ENCODE data around the gene CLDN15. TPM values are rescaled to one million over a fixed set of nuclear protein-coding genes. Genes with fewer than 3 reads are reported as not detected.
"Not testable (repeated sequence)": the region's sequence is repeated elsewhere in the genome, so short reads cannot be mapped to it uniquely, and the experiment has no call there.

Gene CLDN15
- total RNA-seq, 2 experiments from 2014 or later = 17.8 to 31.9 TPM

DNA sequence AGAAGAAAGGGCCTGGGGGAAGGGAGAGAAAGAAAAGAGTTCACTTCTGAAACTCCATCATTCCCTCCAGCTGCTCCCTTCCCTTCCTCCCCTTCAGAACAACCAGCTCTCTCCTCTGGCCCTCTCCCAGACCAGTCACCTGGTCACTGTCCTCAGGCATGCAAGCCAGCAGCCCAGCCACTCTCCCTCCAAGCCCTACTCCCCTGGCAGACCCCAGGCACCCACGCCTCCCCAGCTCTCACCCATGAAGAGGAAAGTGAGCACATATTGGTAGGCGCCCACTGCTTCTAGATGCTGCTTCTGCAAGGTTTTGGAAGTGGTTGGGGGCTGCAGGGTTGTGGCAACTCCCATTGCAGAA lies 37.1 kb downstream of the CLDN15 start:
- TF ChIP-seq CTCF (conservative IDR thresholded peaks at IDR 0.05; ENCODE audit: low read length) = no peak
- TF ChIP-seq EZH2phosphoT487 (IDR thresholded peaks at IDR 0.05; ENCODE audit: borderline replicate concordance, low read depth, low read length) = no peak
- no peaks in the 10 kb centered on the region for H4K20me1 ChIP-seq (ENCODE audit: insufficient read depth, low read length)
- H3K4me3 ChIP-seq (ENCODE audit: low read depth, low read length, poor library complexity, severe bottlenecking) = no peak overlapping the region
- H3K27ac ChIP-seq (ENCODE audit: low read depth, low read length, poor library complexity, severe bottlenecking) = no peak overlapping the region
- CTCF ChIA-PET (ENCODE audit: unreplicated experiment) = no interaction called here
- H3K79me2 ChIP-seq (ENCODE audit: insufficient read depth, low read depth, low read length) = no peaks in the 10 kb centered on the region
- no peaks in the 10 kb centered on the region for H3K9me3 ChIP-seq (ENCODE audit: low read length)
- H3K4me2 ChIP-seq (ENCODE audit: low read length) = no peak overlapping the region
- no peak for DNase-seq (ENCODE audit: low spot score)
- no peak overlapping the region for H2AFZ ChIP-seq (ENCODE audit: low read length)
- BruUV-seq (replicated peaks) = no TSS peak
- POLR2A ChIA-PET = interaction anchor here (0.7 kb wide), 1 partner anchor 20 kb away, joined by 3 read pairs; no protein-coding TSS in a partner anchor
- intact Hi-C loops (cut with micrococcal nuclease; ENCODE audit: unreplicated experiment) = no loop called here
- H3K4me1 ChIP-seq (ENCODE audit: insufficient read depth, low read length, poor library complexity, severe bottlenecking) = peaks cover 5% of the 10 kb centered on the region
- no peaks in the 10 kb centered on the region for H3K9me2 ChIP-seq (ENCODE audit: insufficient read depth, low read length)
- no peaks in the 10 kb centered on the region for H3K36me3 ChIP-seq (ENCODE audit: insufficient read depth, low read length)

- intact Hi-C loops (cut with micrococcal nuclease; ENCODE audit: unreplicated experiment); CTCF ChIA-PET (ENCODE audit: unreplicated experiment); H3K4me3 ChIP-seq (ENCODE audit: low read depth, low read length, poor library complexity, severe bottlenecking); H3K36me3 ChIP-seq (ENCODE audit: insufficient read depth, low read length); H2AFZ ChIP-seq (ENCODE audit: low read length); DNase-seq (ENCODE audit: low spot score); H3K79me2 ChIP-seq (ENCODE audit: insufficient read depth, low read depth, low read length); H4K20me1 ChIP-seq (ENCODE audit: insufficient read depth, low read length); H3K27ac ChIP-seq (ENCODE audit: low read depth, low read length, poor library complexity, severe bottlenecking); H3K9me2 ChIP-seq (ENCODE audit: insufficient read depth, low read length); H3K4me1 ChIP-seq (ENCODE audit: insufficient read depth, low read length, poor library complexity, severe bottlenecking); H3K4me2 ChIP-seq (ENCODE audit: low read length); H3K9me3 ChIP-seq (ENCODE audit: low read length); BruUV-seq (replicated peaks): not testable (repeated sequence)
- POLR2A ChIA-PET = interaction anchor here (0.7 kb wide), 1 partner anchor 63 kb away, joined by 3 read pairs; no protein-coding TSS in a partner anchor
Measured at GRCh38 chr7:101199522-101199921, 38.1 kb downstream of the CLDN15 start.

- CTCF ChIA-PET (ENCODE audit: unreplicated experiment) = no interaction called here
- Histone ChIP-seq H3K4me2 (ENCODE audit: low read length) (no peak overlapping the region), H3K36me3 (ENCODE audit: insufficient read depth, low read length) (no peaks in the 10 kb centered on the region), H4K20me1 (ENCODE audit: insufficient read depth, low read length) (no peaks in the 10 kb centered on the region), H3K27ac (ENCODE audit: low read depth, low read length, poor library complexity, severe bottlenecking) (no peak overlapping the region), H3K79me2 (ENCODE audit: insufficient read depth, low read depth, low read length) (no peaks in the 10 kb centered on the region), H3K9me3 (ENCODE audit: low read length) (no peaks in the 10 kb centered on the region), H3K9me2 (ENCODE audit: insufficient read depth, low read length) (no peaks in the 10 kb centered on the region), H2AFZ (ENCODE audit: low read length) (no peak overlapping the region), H3K4me1 (ENCODE audit: insufficient read depth, low read length, poor library complexity, severe bottlenecking) (peaks cover 2% of the 10 kb centered on the region), H3K4me3 (ENCODE audit: low read depth, low read length, poor library complexity, severe bottlenecking) (no peak overlapping the region)
- intact Hi-C loops (cut with micrococcal nuclease; ENCODE audit: unreplicated experiment) = no loop called here
- BruUV-seq (replicated peaks) = no TSS peak
- POLR2A ChIA-PET = no interaction called here
- TF ChIP-seq EZH2phosphoT487 (IDR thresholded peaks at IDR 0.05; ENCODE audit: borderline replicate concordance, low read depth, low read length) (no peak), CTCF (conservative IDR thresholded peaks at IDR 0.05; ENCODE audit: low read length) (no peak)
- DNase-seq (ENCODE audit: low spot score) = no peak
Measured at GRCh38 chr7:101198476-101198875, 39.1 kb downstream of the CLDN15 start.

Data from OCI-LY7 (cell line).